PC-9 (cell line): ENCODE measurements around the gene GUCY2C.

Experiments
- CTCF ChIP-seq: fragments of 200-600 bp; sonication (generic); conservative IDR thresholded peaks from 2 replicates; pipeline ENCODE4 v1.6.1; 2017; ENCODE audit warnings: mixed run types, antibody characterized with exemption, mild to moderate bottlenecking, moderate library complexity
- EZH2 ChIP-seq: fragments of 200-600 bp; sonication (generic); IDR thresholded peaks from 2 replicates; pipeline ENCODE4 v1.8.0; 2017; ENCODE audit warnings: antibody characterized with exemption, low read depth

- TF ChIP-seq CTCF (no peak), EZH2 (no peak)
These were observed 1.4 kb downstream of the GUCY2C start for GRCh38 chr12:14694970-14695369.
